Measurements from ENCODE around the gene CACNA2D4. TPM values are rescaled to one million over a fixed set of nuclear protein-coding genes. Genes with fewer than 3 reads are reported as not detected.

CACNA2D4 gene
- total RNA-seq, 1 experiment from 2014 or later: not detected

Other genes with a start within 250 kb of the CACNA2D4 start
- 61.3 and 64.5 TPM in 2 replicates for gene ADIPOR2, start 227.6 kb downstream of the CACNA2D4 start, total RNA-seq (2014; rRNA removed; shearing (Covaris generic))
- gene LRTM2, start 98.1 kb downstream of the CACNA2D4 start, total RNA-seq (2014; rRNA removed; shearing (Covaris generic)): not detected in 2 replicates
- gene DCP1B, start 85.8 kb upstream of the CACNA2D4 start, total RNA-seq (2014; rRNA removed; shearing (Covaris generic)): 10.9 and 12.1 TPM in 2 replicates
- under 0.01 and 0.05 TPM in 2 replicates for gene CACNA1C, start 134.3 kb upstream of the CACNA2D4 start, total RNA-seq (2014; rRNA removed; shearing (Covaris generic))